GM12801 (cell line): Measurements from ENCODE around the gene AKAP5.

Experiments used
- CTCF ChIP-seq: IDR thresholded peaks from one replicate; pipeline ENCODE4 v1.5.1; 2011; ENCODE audit warnings: control low read depth; ENCODE audit not compliant: insufficient read length; ENCODE audit errors: extremely low read depth

AKAP5 gene

GRCh38 chr14:64444984-64445845, 20.1 kb upstream of the AKAP5 start:
- no peak for TF ChIP-seq CTCF

- no peak for TF ChIP-seq CTCF
Observed at GRCh38 chr14:64447876-64448670, 17.2 kb upstream of the AKAP5 start.

- no peak for TF ChIP-seq CTCF
Observed at GRCh38 chr14:64450255-64450654, 15.0 kb upstream of the AKAP5 start.

GRCh38 chr14:64454671-64455070, 10.6 kb upstream of the AKAP5 start:
- no peak for TF ChIP-seq CTCF

GRCh38 chr14:64459405-64460136, 5.7 kb upstream of the AKAP5 start:
- TF ChIP-seq CTCF, result no peak

- TF ChIP-seq CTCF, result no peak
Observed at GRCh38 chr14:64461221-64461620, 4.1 kb upstream of the AKAP5 start.

- TF ChIP-seq CTCF, result no peak
Observed at GRCh38 chr14:64463195-64463594, 2.1 kb upstream of the AKAP5 start.
